GM13977 (cell line): ENCODE measurements around the gene GLS2.
A peak's percentile ranks its signal among the peaks of the same experiment; 100 is the strongest.
"Not testable (repeated sequence)": the region's sequence is repeated elsewhere in the genome, so short reads cannot be mapped to it uniquely, and the experiment has no call there.

Experiments
- DNase-seq: peaks from one replicate; pipeline ENCODE4 v3.0.0; 2012; ENCODE audit warnings: low spot score
- in situ Hi-C: fragments of 300-500 bp; cut with MboI; formaldehyde crosslinking; loops from one replicate; pipeline ENCODE4 v1.12.0; 2022; ENCODE audit warnings: low sequenced_read_pairs, low pct_unique_long_range_greater_than_20kb, mixed read lengths, inconsistent platforms; ENCODE audit not compliant: unreplicated experiment
- TF ChIP-seq, protein P1 (sequence below): IDR thresholded peaks from 2 replicates; pipeline ENCODE4 v1.5.1; 2012; ENCODE audit warnings: mild to moderate bottlenecking, control low read depth; ENCODE audit not compliant: insufficient read depth; ENCODE audit errors: extremely low read depth, missing control alignments

The GLS2 gene

GRCh38 chr12:56510786-56511185, 22.8 kb upstream of the GLS2 start:
- DNase-seq: no peak
- TF ChIP-seq, protein P1, sequence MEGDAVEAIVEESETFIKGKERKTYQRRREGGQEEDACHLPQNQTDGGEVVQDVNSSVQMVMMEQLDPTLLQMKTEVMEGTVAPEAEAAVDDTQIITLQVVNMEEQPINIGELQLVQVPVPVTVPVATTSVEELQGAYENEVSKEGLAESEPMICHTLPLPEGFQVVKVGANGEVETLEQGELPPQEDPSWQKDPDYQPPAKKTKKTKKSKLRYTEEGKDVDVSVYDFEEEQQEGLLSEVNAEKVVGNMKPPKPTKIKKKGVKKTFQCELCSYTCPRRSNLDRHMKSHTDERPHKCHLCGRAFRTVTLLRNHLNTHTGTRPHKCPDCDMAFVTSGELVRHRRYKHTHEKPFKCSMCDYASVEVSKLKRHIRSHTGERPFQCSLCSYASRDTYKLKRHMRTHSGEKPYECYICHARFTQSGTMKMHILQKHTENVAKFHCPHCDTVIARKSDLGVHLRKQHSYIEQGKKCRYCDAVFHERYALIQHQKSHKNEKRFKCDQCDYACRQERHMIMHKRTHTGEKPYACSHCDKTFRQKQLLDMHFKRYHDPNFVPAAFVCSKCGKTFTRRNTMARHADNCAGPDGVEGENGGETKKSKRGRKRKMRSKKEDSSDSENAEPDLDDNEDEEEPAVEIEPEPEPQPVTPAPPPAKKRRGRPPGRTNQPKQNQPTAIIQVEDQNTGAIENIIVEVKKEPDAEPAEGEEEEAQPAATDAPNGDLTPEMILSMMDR: no peak
- in situ Hi-C loops: loop anchor here (10.0 kb wide), 1 partner anchor 54 kb away; no protein-coding TSS in a partner anchor

DNA sequence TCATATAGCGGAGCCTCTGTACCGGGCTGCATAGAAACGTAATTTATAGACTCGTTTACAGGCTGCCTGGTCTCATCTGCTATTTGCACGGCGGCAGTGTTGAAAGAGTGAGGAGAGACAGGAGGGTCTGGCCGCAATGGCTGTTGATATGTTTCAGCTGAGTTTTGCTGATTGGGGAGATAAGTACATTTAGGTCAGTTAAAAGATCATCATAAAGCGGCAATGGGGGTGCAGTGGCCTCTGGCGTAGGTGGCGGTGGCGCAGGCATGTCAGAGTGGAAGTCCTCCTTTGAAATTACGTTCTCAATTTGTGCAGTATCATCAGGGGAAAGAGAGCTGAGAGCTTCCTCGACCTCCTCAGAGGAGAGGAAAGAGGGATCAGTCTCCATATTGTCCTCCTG, 11.9 kb upstream of the GLS2 start:
- DNase-seq, in situ Hi-C loops: not testable (repeated sequence)

DNA sequence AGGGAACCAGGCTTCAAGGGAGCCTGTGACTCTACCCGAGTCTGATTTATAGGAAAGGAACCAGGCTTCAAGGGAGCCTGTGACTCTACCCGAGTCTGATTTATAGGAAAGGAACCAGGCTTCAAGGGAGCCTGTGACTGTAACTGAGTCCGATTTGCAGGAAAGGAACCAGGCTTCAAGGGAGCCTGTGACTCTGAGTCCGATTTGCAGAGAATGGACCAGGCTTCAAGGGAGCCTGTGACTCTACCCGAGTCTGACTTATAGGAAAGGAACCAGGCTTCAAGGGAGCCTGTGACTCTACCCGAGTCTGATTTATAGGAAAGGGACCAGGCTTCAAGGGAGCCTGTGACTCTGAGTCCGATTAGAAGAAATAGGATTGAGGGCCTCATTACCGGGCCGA, 11.5 kb upstream of the GLS2 start:
- in situ Hi-C loops, DNase-seq: not testable (repeated sequence)

DNA sequence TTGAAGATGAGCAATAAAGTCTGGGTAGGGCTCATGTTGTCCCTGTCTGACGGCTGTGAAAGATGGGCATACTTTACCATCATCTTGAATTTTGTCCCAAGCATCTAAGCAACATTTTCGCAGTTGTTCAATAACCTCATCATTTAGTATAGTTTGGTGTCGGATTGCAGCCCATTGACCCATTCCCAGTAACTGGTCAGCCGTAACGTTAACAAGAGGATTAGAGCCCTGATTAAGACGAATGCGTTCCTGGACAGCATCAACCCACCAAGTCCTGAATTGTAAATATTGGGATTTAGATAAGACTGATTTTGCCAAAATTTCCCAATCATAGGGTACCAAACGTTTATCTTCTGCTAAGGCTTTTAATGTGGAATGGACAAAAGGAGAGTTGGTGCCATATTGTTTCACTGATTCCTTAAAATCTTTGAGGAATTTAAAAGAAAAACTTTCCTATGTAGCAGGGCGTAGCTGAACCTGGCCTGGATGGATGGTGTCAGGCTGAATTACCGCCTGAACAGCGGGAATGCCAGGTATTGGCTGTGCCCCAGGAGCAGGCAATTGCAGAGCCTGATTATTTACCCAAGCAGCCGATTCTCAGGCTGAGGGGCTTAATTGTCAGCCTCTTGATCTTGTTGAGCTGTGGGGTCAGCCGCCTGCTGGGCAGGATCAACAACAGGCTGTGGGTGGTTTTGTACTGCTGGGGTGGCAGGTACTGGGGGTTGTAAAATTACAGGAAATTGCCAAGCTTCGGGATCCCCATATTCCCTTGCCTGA, 10.4 kb upstream of the GLS2 start:
- not testable (repeated sequence) for DNase-seq

DNA sequence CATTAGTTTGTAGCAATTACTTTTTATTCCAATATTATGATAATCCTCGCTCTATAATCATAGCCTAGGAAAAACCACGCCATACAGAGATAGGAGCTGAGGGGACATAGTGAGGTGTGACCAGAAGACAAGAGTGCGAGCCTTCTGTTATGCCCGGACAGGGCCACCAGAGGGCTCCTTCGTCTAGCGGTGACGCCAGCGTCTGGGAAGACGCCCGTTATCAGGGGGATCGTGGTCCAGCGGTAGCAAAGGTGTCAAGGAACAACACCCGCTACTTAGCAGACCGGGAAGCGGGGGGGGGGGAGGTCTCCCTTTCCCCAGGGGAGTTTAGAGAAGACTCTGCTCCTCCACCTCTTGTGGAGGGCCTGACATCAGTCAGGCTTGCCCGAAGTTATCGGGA, 8.7 kb upstream of the GLS2 start:
- TF ChIP-seq, protein P1: peak; percentile 59
- DNase-seq, in situ Hi-C loops: not testable (repeated sequence)

More for the DNA sequence above, 10.4 kb upstream of the GLS2 start:
- in situ Hi-C loops: not testable (repeated sequence)

DNA sequence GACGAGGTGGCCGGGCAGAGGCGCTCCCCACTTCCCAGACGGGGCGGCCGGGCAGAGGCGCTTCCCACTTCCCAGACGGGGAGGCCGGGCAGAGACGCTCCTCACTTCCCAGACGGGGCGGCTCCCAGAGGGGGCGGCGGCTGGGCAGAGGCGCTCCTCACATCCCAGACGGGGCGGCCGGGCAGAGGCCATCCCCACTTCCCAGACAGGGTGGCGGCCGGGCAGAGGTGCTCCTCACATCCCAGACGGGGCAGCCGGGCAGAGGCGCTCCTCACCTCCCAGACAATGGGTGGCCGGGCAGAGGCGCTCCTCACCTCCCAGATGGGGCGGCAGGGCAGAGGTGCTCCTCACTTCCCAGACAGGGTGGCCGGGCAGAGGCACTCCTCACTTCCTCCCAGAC, 6.5 kb upstream of the GLS2 start:
- in situ Hi-C loops, DNase-seq: not testable (repeated sequence)

DNA sequence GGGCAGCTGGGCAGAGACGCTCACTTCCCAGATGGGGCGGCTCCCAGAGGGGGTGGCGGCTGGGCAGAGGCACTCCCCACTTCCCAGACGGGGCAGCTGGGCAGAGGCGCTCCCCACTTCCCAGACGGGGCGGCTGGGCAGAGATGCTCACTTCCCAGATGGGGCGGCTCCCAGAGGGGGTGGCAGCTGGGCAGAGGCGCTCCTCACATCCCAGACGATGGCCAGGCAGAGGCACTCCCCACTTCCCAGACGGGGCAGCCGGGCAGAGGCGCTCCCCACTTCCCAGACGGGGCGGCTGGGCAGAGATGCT, 6.1 kb upstream of the GLS2 start:
- DNase-seq, in situ Hi-C loops: not testable (repeated sequence)

- in situ Hi-C loops, DNase-seq: not testable (repeated sequence)
Measured at GRCh38 chr12:56493409-56494105, 5.6 kb upstream of the GLS2 start.

- no peak for DNase-seq
- in situ Hi-C loops: no loop called here
- TF ChIP-seq, protein P1: no peak
Measured at GRCh38 chr12:56490360-56490759, 2.4 kb upstream of the GLS2 start.

- in situ Hi-C loops: no loop called here
- DNase-seq: peak; percentile 37
- TF ChIP-seq, protein P1: no peak
Measured at GRCh38 chr12:56487448-56488040, 417 bp downstream of the GLS2 start.
